Measurements from ENCODE around the gene PBX4. TPM values are rescaled to one million over a fixed set of nuclear protein-coding genes. Genes with fewer than 3 reads are reported as not detected.
A peak's percentile ranks its signal among the peaks of the same experiment; 100 is the strongest.

Gene PBX4
- total RNA-seq, 1 donor from 2014 or later = 0.46 TPM

- Mint-ChIP-seq H3K4me3 (ENCODE audit: unreplicated experiment) (no peak overlapping the region), H3K27ac (ENCODE audit: unreplicated experiment) (no peak overlapping the region), H3K27me3 (ENCODE audit: unreplicated experiment) (no peaks in the 10 kb centered on the region), H3K36me3 (ENCODE audit: unreplicated experiment) (no peaks in the 10 kb centered on the region), H3K9me3 (ENCODE audit: unreplicated experiment) (no peaks in the 10 kb centered on the region), H3K4me1 (ENCODE audit: unreplicated experiment) (peaks cover 23% of the 10 kb centered on the region)
- peak; percentile 72 for TF ChIP-seq CTCF (IDR thresholded peaks at IDR 0.05)
- no peak for DNase-seq (ENCODE audit: extremely low spot score, unreplicated experiment)
Measured at GRCh38 chr19:19554074-19555023, 64.1 kb downstream of the PBX4 start.

DNA sequence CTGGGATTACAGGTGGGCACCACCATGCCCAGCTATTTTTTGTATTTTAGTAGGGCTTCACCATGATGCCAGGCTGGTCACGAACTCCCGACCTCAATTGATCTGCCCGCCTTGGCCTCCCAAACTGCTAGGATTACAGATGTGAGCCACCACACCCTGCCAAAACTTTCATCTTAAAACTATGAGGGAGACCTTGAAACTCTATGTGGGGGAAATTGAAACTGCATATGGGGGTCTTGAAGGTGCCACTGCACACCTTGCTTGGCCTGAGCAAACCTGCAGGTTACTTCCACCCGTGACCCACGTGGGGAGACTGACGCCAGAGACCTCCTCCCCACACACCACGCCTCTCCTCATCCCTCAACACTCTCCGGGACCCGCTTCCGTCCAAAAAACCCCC is 64.8 kb downstream of the PBX4 start:
- H3K27ac Mint-ChIP-seq (ENCODE audit: unreplicated experiment) = no peak overlapping the region
- no peak for DNase-seq (ENCODE audit: extremely low spot score, unreplicated experiment)
- TF ChIP-seq CTCF (IDR thresholded peaks at IDR 0.05) = no peak
- peaks cover 23% of the 10 kb centered on the region for H3K4me1 Mint-ChIP-seq (ENCODE audit: unreplicated experiment)
- no peaks in the 10 kb centered on the region for H3K36me3 Mint-ChIP-seq (ENCODE audit: unreplicated experiment)
- H3K27me3 Mint-ChIP-seq (ENCODE audit: unreplicated experiment) = no peaks in the 10 kb centered on the region
- no peaks in the 10 kb centered on the region for H3K9me3 Mint-ChIP-seq (ENCODE audit: unreplicated experiment)
- no peak overlapping the region for H3K4me3 Mint-ChIP-seq (ENCODE audit: unreplicated experiment)

GRCh38 chr19:19552798-19553197 is 65.7 kb downstream of the PBX4 start:
- no peaks in the 10 kb centered on the region for H3K36me3 Mint-ChIP-seq (ENCODE audit: unreplicated experiment)
- H3K9me3 Mint-ChIP-seq (ENCODE audit: unreplicated experiment) = no peaks in the 10 kb centered on the region
- no peak for DNase-seq (ENCODE audit: extremely low spot score, unreplicated experiment)
- TF ChIP-seq CTCF (IDR thresholded peaks at IDR 0.05) = peak; percentile 54
- H3K27me3 Mint-ChIP-seq (ENCODE audit: unreplicated experiment) = no peaks in the 10 kb centered on the region
- H3K4me1 Mint-ChIP-seq (ENCODE audit: unreplicated experiment) = peaks cover 23% of the 10 kb centered on the region
- H3K4me3 Mint-ChIP-seq (ENCODE audit: unreplicated experiment) = no peak overlapping the region
- H3K27ac Mint-ChIP-seq (ENCODE audit: unreplicated experiment) = no peak overlapping the region

GRCh38 chr19:19551853-19552192 is 66.7 kb downstream of the PBX4 start:
- H3K4me1 Mint-ChIP-seq (ENCODE audit: unreplicated experiment) = peaks cover 23% of the 10 kb centered on the region
- H3K27me3 Mint-ChIP-seq (ENCODE audit: unreplicated experiment) = no peaks in the 10 kb centered on the region
- no peak for DNase-seq (ENCODE audit: extremely low spot score, unreplicated experiment)
- peak overlapping the region; percentile 47 for H3K27ac Mint-ChIP-seq (ENCODE audit: unreplicated experiment)
- H3K9me3 Mint-ChIP-seq (ENCODE audit: unreplicated experiment) = no peaks in the 10 kb centered on the region
- TF ChIP-seq CTCF (IDR thresholded peaks at IDR 0.05) = no peak
- no peak overlapping the region for H3K4me3 Mint-ChIP-seq (ENCODE audit: unreplicated experiment)
- H3K36me3 Mint-ChIP-seq (ENCODE audit: unreplicated experiment) = no peaks in the 10 kb centered on the region

DNA sequence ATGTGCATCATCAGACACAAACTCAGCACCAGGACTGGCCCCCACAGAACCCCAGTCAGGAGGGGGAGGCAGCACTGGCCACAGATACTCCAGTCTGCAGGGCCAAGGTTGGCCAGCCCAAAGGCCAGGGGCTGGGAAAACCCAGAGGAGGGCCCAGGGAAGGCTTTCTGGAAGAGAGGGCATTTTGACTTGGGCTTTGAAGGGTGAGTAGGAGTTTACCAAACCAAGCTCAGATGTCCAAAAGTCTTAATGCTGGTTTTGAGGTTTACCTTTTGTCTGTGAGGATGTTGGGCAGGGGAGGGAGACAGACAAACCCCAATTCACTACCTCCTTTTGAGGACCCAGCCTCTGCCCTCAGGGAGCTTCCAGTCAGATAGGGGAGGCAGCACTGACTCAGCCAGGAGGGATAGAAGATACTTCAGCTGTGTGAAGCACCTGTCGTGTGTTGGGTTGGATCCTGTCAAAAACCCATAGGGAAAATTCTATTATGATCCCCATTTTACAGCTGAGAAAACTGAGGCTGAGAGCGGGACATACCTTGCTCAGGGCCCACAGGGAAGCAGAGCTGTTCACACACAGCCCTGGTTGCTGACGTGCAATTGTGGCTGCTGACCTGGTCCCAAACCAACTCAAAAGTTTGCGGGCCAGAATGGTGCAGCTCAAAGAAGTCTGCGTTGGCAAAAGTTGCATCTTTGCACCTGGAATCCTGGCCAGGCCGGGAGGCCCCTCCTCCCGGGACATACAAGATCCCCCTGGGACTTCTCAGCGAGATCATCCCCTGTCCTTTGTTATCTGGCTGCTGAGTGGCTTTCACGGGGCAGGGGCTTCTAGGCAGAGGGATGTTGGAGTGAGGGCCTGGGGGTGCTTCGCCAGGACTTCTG is 67.3 kb downstream of the PBX4 start:
- Mint-ChIP-seq H3K27ac (ENCODE audit: unreplicated experiment) (peak overlapping the region; percentile 47), H3K4me3 (ENCODE audit: unreplicated experiment) (no peak overlapping the region), H3K36me3 (ENCODE audit: unreplicated experiment) (no peaks in the 10 kb centered on the region)

More for the DNA sequence above, 67.3 kb downstream of the PBX4 start:
- DNase-seq (ENCODE audit: extremely low spot score, unreplicated experiment) = no peak
- H3K27me3 Mint-ChIP-seq (ENCODE audit: unreplicated experiment) = no peaks in the 10 kb centered on the region
- no peaks in the 10 kb centered on the region for H3K9me3 Mint-ChIP-seq (ENCODE audit: unreplicated experiment)
- H3K4me1 Mint-ChIP-seq (ENCODE audit: unreplicated experiment) = peaks cover 23% of the 10 kb centered on the region
- TF ChIP-seq CTCF (IDR thresholded peaks at IDR 0.05) = no peak

All from osteocyte (in vitro differentiated cells).